ENCODE data around the gene LRRC45.
"Not testable (repeated sequence)": the region's sequence is repeated elsewhere in the genome, so short reads cannot be mapped to it uniquely, and the experiment has no call there.

The LRRC45 gene

DNA sequence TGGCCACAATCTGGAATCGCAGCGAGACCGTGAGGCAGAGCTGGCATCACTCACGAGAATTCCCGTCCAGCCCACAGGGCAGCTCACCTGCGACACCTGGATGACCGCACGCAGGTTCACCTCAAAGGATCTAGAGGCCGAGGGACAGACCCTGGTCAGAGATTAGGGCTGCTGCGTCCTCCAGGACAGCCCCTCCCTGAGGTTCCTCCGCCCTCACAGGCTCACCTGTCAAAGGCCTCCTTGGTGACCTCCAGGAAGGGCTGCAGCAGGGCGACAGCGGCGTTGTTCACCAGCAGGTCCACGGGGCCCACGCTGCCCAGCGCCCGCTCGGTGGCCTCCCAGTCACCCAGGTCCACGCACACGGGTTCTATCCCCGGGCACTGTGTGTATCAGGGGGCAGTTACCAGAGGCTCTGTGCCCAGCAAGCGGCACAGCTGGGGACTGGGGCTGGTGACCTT is 13.6 kb downstream of the LRRC45 start:
- no peak for DNase-seq

- peak; percentile 89 to 92 for DNase-seq
Measured at GRCh38 chr17:82037092-82037888, 14.2 kb downstream of the LRRC45 start, which contains the start of gene DCXR. Gene DCXR, minus strand, starts transcription at chr17:82037697. Its CDS starts 15 bp downstream, at chr17:82037682.

DNA sequence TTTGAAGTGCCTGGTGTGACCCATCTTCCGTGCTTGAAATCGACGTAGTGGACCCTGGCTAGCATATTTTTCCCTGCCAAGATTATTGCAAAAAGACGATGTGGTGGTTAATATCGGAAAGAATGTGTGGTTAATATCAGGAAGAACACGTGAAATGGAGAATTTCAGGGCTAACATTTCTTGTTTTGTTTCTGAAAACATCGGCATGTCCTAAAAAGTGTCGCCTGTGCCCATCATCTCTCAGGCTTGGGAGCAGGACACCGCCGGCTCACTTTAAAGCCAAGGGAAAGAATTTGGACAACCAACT is 14.7 kb downstream of the LRRC45 start:
- no peak for DNase-seq

- DNase-seq = not testable (repeated sequence)
Measured at GRCh38 chr17:82038796-82039409, 15.8 kb downstream of the LRRC45 start.

DNA sequence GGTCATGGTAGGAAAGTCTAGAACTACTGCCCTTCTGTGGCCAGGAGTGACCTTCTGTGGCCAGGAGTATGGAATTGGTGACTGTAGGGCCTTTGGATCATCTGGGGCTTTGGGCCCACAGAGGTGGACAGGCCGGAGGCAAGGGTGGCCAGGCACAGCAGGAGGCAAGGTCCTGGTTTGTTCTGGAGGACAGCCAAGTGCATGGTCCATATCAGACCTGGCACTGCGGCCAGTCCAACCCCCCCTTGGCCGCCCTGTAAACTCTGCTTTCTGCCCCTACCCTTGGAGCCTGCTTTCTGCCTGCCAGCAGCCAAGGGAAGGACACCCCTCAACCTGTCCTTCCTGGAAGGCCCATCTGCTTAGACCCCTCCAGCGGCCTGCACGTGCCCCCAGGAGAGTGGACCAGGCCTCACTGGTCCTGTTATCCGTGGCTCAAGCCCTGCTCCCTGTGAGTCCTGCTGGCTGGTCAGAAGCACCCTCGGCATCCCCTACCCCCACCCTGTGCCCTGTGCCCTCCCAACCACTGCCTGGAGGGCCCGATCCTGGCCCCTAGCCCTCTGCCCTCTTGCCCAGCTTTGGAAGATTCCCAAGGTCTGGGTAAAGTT is 16.7 kb downstream of the LRRC45 start:
- no peak for DNase-seq

DNA sequence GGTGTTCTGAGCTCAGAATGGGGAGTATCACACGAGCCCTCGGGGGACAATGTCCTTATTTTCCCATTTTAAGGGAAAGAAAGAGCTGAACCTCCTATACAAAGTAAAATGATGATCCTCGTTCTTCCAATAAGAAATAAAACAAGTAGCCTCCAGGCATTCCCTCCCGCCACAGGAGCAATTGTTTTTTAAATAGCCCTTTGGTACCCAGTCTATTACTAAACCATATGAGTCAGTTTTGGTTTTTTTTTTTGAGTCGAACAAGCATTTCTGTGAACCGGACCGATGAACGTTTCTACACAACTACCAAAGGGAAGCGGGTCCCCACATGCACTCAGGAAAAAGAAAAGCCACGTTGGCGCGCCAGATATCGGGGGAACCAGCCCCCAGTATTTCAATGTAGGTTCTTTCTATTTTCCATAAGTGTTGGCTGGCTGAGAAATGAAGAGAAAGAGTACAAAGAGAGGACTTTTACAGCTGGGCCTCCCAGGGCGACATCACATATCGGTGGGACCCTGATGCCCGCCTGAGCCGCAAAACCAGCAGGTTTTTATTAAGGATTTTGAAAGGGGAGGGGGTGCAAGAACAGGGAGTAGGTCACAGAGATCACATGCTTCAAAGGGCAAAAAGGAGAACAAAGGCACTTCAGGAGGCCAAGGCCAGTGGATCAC is 18.2 kb downstream of the LRRC45 start:
- DNase-seq = no peak

GRCh38 chr17:82042649-82043048 is 19.5 kb downstream of the LRRC45 start:
- DNase-seq = no peak

DNA sequence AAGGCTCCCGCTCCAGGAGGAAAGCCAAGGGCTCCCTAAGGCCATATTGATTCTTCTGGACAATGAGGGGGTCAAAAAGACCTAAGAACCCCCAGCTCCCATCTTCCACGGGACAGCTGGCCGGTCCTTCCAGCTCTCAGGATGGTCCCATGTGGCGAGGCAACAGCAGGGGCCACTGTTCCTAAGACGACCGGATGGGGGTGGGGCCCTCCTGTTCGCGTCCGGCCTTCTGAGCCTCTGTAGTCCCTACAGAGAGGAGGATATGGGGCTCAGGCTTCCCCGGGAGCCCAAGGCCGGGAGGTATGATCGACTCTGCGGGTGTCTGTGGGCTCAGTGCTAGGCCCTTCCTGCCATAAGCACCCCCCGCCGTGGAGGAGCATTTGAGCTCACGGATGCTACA is 20.4 kb downstream of the LRRC45 start:
- no peak for DNase-seq

GRCh38 chr17:82045936-82046484 is 22.9 kb downstream of the LRRC45 start:
- DNase-seq = no peak

DNA sequence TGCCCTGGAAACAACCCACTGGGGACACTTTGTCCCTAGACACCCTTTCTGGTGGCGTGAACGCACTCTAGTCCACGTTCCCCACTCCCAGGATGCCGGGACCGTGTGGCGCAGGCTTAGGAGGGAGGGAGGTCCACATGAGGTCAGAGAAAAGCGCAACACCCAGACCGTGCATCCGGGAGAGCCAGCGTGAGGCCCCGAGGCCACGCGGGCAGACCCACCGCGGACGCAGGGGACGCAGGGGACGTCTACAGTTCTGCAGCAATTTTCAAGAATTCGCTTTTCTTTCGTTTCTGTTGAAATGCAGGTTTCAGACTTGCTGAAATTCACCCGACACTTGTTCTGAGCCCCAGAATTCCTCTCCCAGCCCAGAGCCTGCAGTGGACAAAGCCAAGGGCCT is 23.8 kb downstream of the LRRC45 start:
- no peak for DNase-seq

- peak in 1 of 2 experiments; percentile 26 for DNase-seq
Measured at GRCh38 chr17:82047379-82047778, 24.3 kb downstream of the LRRC45 start.

DNA sequence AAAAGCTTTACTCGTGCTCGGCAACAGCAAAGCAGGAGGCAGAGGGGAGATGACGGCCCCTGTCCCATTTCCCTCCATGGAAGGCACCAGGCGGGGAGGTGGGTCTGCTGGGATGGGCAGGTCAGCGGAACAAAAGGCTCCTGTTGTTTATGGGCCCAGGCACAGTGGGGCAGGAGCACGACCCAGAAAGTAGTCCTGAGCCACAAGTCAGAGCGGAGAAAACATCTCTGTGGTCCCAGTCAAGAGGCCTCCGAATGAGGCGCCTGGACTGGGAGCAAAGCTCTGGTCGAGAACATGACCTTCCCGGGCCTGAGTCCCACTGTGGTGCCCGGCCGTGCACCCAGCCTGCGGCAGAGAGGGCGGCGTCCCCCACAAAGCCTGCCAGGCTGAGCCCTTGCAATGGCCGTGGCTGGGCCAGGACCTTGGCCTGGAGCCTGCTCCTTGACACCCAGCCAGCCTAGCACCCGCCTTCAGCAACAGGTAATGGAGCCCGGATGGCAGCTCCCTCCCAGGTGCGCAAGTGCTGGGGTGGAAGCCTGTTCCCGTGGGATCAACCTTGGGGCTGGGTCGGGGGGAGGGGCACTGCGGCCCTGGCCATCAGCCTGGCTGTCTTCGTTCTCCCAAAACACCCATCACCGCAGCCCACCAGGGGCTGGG is 24.9 kb downstream of the LRRC45 start:
- no peak for DNase-seq

- DNase-seq = no peak
Measured at GRCh38 chr17:82048571-82048971, 25.5 kb downstream of the LRRC45 start.

DNA sequence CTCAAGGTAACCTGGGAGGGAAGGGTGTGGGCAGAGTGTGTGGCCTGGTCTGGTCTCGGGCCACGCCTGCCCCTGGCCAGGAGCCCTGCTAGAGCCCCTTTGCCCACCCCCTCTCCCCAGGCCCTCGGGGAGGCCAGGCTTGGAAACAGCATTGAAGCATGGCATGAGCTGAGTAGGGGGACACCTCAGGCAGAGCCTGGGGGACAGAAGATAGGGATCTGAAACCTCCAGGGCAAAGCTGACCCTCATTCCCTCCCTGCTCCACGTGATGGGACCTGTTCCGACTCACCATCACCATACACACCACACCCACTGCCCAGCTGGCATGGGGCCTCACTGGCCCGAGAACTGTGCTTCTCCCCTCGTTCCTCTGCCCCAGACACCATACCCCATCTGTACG is 26.0 kb downstream of the LRRC45 start:
- no peak for DNase-seq

- DNase-seq = no peak
Measured at GRCh38 chr17:82049521-82049971, 26.4 kb downstream of the LRRC45 start.

GRCh38 chr17:82050152-82050760 is 27.2 kb downstream of the LRRC45 start:
- no peak for DNase-seq

DNA sequence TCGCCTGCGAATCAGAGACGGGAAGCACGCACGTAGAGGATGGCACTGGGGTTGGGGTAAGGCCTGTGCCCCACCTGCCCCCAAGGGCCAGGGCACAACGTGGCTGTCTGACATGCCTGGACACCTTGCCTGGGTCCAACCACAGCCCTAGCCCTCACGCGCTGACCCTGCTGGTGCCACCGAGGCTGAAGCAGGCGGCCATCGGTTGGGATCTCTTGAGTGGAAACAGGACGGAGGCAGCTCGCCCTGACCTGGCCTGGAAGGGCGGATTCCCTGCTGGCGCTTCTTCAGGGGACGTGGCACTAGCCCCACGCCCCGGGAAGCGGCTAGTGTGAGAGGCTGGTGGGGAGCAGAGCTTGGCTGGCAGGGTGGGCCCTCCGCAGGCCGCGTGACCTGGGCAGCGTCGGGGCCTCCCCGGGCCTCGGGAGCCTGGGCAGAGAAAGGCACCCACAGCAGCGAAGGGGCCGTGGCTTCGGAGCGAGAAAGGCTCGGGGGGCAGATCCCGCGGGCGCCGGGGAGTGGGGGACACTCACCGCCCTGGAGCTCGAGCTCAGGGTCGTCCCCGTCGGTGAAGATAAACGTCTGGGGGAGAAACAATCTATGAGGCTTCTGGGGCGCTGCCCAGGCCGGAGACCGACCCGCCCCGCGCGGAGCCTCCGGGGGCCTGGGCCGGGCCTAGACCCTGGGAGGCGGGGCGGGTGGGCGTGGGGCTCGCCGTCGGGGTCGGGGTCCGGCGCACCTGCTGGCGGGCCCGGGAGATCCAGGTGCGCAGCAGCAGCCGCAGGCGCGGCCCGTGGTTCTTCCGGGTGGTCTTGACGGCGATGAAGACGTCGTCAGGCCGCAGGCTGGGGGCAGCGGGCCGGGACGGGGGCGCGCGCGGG is 27.9 kb downstream of the LRRC45 start:
- DNase-seq = no peak

GRCh38 chr17:82051776-82052637 is 28.9 kb downstream of the LRRC45 start, which contains the start of the genes GPS1 and RFNG:
Gene GPS1, plus strand, starts transcription at chr17:82051898. Its CDS starts 34 bp downstream, at chr17:82051932.
Gene RFNG, minus strand, starts transcription at chr17:82051811. Its CDS starts 45 bp downstream, at chr17:82051766.
- peak; percentile 78 to 88 for DNase-seq

GRCh38 chr17:82052638-82053059 is 29.5 kb downstream of the LRRC45 start:
- DNase-seq = no peak

DNA sequence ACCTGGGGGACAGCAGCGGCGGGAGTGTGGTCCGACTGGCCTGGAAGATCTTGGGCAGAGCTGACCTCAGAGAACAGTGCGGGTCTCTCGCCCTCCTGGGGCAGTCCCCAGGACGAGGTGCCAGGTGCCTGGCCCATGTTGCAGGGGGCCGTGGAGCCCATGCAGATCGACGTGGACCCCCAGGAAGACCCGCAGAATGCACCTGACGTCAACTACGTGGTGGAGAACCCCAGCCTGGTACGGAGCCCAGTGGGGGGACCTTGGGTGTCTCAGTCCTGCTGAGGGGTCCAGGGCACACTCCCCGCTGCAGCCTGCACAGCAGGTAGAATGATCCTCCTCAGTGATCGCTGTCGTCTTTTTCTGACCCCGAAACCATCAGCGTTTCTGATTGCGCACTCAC is 30.0 kb downstream of the LRRC45 start:
- no peak for DNase-seq
